ENCODE data around the gene SEMA5B. TPM values are rescaled to one million over a fixed set of nuclear protein-coding genes. Genes with fewer than 3 reads are reported as not detected.

Gene SEMA5B
- total RNA-seq, 6 donors from 2014 or later: 0.33 to 0.71 (median 0.65) TPM; not detected in 2

DNA sequence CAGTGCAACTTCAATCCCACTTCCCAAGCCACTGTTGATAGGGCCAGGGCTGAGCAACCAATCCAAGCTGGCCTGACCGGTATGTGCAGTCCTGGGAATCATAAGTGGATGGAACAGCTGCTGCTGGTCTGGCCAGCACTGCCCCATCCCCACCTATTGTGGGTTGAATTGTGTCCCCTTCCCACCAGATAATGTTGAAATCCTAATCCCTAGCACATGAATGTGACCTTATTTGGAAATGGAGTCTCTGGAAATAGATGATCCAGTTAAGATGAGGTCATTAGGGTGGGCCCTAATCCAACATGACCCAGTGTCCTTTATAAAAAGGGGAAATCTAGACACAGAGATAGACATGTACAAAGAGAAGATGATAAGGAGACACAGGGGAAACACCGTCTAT is 25.5 kb upstream of the SEMA5B start:
- no peaks in the 10 kb centered on the region for H3K36me3 ChIP-seq
- no peaks in the 10 kb centered on the region for H3K9me3 ChIP-seq
- DNase-seq: no peak
- no peak overlapping the region for H3K4me3 ChIP-seq
- no peaks in the 10 kb centered on the region for H3K27me3 ChIP-seq
- peak overlapping the region in 1 of 4 donors; percentile 33 for H3K27ac ChIP-seq
- H3K4me1 ChIP-seq: peaks cover 0 to 16% (median 4%) of the 10 kb centered on the region in 4 donors
- TF ChIP-seq CTCF (IDR thresholded peaks at IDR 0.05) (no peak), EP300 (IDR thresholded peaks at IDR 0.05) (peak in 1 of 4 donors; percentile 16)
- 55% methylated on average over 2 of the region's 2 CpGs for WGBS, 2 donors
- ATAC-seq (ENCODE audit: low FRiP score in 2 of 2): peak in 1 of 2 donors; percentile 77

DNA sequence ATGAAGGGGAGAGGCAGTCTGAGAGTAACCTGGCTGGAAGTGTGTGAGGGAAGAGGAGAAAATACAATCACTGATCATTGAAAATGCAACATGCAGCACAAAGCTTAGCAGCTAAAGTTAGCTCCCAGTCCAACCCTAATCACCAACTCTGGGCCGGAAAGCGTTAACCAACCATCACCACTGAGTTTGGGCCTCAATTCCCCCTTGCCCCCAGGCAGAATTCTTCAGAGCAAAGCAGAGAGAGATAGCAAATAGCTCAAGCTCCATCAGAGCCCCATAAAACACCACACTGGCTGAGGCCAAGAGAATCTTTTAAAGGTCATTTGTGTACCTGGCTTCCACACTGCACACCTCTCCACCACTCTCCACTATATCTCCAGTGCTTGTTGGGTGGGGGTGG is 23.1 kb upstream of the SEMA5B start:
- H3K27ac ChIP-seq: peak overlapping the region in 3 of 4 donors; percentile 1 to 60 (median 17)
- H3K36me3 ChIP-seq: no peaks in the 10 kb centered on the region
- DNase-seq: no peak
- WGBS, 2 donors: 94 to 100% methylated on average over 2 of the region's 2 CpGs
- no peak for ATAC-seq (ENCODE audit: low FRiP score in 2 of 2)
- no peak overlapping the region for H3K4me3 ChIP-seq
- no peaks in the 10 kb centered on the region for H3K27me3 ChIP-seq
- H3K9me3 ChIP-seq: no peaks in the 10 kb centered on the region
- H3K4me1 ChIP-seq: peaks cover 3 to 29% (median 8%) of the 10 kb centered on the region in 4 donors
- TF ChIP-seq POLR2AphosphoS5 (IDR thresholded peaks at IDR 0.05) (no peak), EP300 (IDR thresholded peaks at IDR 0.05) (no peak), POLR2A (IDR thresholded peaks at IDR 0.05) (no peak), CTCF (IDR thresholded peaks at IDR 0.05) (no peak)

- ATAC-seq (ENCODE audit: low FRiP score in 2 of 2) (peak in 1 of 2 donors; percentile 69), DNase-seq (peak in 1 of 2 donors; percentile 51)
- WGBS, 2 donors: 54 to 62% methylated on average over 9 to 13 of the region's 13 CpGs
- Histone ChIP-seq H3K9me3 (no peaks in the 10 kb centered on the region), H3K36me3 (no peaks in the 10 kb centered on the region), H3K4me3 (no peak overlapping the region), H3K4me1 (peaks cover 3 to 29% (median 11%) of the 10 kb centered on the region in 4 donors), H3K27me3 (no peaks in the 10 kb centered on the region), H3K27ac (peak overlapping the region; percentile 2 to 60 (median 32))
- TF ChIP-seq POLR2A (IDR thresholded peaks at IDR 0.05) (no peak), EP300 (IDR thresholded peaks at IDR 0.05) (peak in 2 of 4 donors; percentile 64 to 82), POLR2AphosphoS5 (IDR thresholded peaks at IDR 0.05) (peak in 1 of 2 donors; percentile 77), CTCF (IDR thresholded peaks at IDR 0.05) (no peak)
Observed at GRCh38 chr3:123048480-123049237, 21.1 kb upstream of the SEMA5B start.

DNA sequence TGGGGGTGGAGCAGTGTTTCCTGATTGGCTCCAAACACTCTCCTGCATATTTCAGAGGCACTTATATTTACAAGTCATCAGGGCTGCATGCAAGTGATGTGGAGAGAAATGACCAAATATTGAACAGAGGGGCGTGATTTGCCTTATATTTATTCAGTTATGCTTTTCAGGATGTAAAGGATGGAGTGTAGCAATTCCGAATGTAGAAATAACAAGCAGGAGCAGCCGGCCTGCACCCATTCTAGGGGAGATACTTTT is 19.4 kb upstream of the SEMA5B start:
- Histone ChIP-seq H3K36me3 (no peaks in the 10 kb centered on the region), H3K27me3 (no peaks in the 10 kb centered on the region), H3K9me3 (no peaks in the 10 kb centered on the region), H3K4me1 (peaks cover 9 to 27% (median 12%) of the 10 kb centered on the region in 4 donors), H3K4me3 (no peak overlapping the region), H3K27ac (peak overlapping the region in 1 of 4 donors; percentile 60)
- TF ChIP-seq POLR2A (IDR thresholded peaks at IDR 0.05) (no peak), EP300 (IDR thresholded peaks at IDR 0.05) (no peak), CTCF (IDR thresholded peaks at IDR 0.05) (no peak), POLR2AphosphoS5 (IDR thresholded peaks at IDR 0.05) (no peak)
- 67 to 77% methylated on average over 3 of the region's 3 CpGs for WGBS, 2 donors
- DNase-seq: no peak
- ATAC-seq (ENCODE audit: low FRiP score in 2 of 2): no peak
